DMS53 treated with DMSO at 0.1 percent for 48 hours (cell line): ENCODE results near the gene GALR2.
"Not testable (repeated sequence)": the region's sequence is repeated elsewhere in the genome, so short reads cannot be mapped to it uniquely, and the experiment has no call there.

Experiments
- DNase-seq: peaks from one replicate; lab custom pipeline; 2025; ENCODE audit not compliant: unreplicated experiment; lab: John Stamatoyannopoulos, UW

GALR2 gene

DNA sequence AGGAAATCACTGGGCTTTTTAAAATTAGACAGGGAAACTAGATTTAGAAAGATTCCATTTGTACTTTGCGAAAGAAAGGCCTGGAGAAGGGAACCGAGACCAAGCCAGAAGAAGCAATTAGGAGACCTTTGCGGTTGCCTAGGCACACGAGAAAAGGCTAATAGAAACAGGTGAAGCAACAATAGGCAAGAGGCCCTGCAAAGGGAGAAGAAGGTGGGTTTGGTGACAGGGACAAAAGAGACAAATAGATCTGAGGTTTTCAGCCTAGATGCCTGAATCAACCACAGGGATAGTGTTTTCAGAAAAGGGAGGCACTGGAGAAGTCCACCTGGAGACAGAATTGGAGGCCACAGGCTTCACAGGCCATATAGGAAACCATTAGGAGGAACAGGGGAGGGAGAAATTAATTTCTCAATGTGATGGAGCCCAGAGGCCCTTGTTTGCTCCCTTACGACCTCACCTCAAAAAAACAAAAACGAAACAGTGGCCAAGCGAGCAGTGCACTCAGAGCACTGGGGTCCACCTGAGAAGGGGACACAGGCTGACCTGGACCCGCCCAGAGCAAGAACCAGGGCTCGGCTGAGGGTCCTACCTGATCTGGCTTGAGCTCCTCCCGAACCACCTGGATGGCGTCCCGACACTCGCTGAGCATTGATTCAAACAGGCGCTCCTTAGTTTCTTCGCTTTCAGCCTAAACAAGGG is 24.6 kb upstream of the GALR2 start:
- DNase-seq: no peak

DNA sequence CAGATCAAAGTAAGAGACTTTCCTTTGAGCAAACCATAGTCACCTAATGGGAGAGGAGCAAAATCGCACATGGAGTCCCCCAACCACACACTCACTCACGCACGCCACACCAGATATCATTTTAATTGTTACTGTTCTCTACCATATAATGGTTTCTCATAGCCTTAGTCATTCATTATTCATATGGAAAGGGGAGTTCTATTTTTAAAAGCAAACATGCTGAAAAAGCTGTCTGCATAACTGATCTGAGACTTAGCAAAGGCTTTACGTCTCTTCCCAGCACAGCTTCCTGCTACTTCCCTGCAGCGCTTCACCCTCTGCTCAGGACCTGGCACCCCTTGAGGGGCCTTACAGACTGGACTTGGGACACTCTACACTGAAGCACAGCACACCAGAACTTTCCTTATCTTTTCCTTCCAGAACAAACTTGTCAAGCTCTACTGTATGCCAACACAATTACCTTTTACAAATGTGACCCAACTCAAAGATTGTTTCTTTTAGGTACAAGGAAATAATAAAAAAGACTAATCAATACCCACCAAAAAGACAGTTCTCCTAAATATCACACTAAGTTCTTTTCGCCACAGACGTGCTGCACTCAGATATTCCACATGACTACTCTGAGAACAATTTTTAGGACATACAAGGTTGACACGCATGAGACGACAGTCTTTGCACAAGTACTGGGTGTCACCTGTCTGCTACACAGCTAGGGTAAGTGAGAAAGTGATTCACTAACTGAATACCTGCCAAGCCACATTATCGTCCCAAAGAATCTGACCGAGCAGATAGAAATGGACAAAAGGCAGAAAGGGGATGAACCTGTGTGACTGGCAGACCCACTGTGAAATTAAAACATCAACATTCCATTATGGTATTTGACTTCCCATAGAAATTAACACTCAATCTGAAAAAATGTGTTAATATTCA is 23.8 kb upstream of the GALR2 start:
- DNase-seq: no peak

DNA sequence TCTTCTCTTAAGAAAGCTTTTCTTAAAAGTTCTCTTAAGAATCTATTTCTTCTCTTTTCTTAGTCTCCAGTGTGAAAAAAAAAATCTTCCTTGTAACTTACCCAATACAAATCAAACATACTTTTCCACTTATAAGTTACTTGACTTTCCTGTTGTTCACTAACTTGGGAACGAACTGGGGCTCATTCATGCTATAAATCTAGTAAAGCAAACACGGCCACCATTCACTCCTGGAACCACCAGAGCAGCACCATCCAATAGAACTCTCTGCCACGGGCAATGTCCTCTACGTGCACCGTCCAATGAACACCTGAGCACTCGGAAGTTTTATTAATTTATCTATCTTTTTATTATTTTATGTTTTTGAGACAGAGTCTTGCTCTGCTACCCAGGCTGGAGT is 23.0 kb upstream of the GALR2 start:
- DNase-seq: no peak

DNA sequence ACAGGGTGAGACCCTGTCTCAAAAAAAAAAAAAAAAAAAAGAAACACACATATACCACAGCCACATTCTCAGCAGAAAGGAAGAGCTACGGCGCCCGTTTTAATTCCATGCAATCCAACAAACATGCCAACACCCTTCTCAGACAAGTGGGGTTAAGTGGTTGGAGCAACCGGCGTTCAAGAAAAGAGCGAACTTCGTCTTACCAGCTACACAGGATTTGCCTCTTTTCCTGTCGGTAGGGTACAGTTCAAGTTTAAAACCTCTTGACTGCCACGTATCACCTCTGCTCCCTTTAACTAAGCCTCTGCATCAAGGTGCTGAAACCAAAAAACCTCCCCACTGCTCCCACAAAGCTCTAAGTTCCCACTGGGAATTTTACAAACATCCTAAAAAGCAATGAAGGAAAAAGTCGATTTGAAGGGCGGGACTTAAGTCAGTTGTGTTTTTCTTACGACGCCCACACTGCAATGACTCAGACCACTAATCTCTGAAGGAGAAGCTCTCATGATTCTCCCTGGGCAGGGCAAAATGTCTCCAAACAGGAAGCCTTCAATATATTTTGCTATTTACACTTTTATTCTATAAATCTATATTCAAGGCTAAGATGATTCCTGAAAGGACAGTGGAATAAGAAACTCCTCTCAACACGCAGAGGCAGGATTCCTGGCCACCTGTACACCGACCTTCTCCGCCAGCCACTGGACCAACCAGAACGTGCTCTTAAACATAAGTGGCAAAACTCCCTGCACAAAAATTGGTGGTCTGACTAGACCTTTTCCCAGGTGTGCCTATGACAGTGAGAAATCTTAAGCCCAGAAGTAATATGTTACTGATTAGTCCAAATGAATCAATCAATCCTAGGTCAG is 21.1 kb upstream of the GALR2 start:
- DNase-seq: no peak

DNA sequence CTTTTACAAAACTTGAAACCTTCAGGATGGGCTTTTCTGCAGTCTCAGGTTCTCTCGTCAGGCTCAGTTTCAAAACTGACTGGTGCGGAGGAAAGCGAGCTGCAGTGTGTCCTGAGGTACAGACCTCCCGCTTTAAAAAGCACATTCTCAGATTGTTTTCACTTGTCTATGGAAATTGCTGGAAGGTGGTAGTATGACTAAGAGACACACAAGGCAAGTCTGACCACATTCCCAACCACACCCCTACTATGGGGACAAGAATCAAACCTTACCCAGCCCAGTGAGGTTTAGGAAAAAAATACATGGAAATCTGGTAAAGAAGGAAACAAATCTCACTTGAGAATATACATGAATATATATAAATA is 20.5 kb upstream of the GALR2 start:
- DNase-seq: no peak

DNA sequence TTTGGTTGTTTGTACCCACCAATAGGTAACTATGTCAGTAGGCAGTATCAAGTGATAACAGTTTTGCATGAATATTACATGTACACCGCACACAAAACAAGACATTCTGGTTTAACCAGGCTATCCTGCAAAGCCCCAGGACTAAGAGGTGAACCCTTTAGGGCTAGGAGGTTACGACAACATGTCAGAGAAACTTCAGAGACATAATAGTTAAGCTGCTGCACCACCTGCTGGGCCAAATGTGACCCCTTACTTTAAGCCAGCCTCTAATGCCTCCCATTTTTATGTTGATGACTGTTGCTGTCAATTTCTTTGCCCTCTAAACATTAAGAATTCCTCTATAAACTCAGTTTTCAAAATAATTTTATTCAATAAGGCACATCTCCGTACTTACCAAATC is 17.7 kb upstream of the GALR2 start:
- no peak for DNase-seq

DNA sequence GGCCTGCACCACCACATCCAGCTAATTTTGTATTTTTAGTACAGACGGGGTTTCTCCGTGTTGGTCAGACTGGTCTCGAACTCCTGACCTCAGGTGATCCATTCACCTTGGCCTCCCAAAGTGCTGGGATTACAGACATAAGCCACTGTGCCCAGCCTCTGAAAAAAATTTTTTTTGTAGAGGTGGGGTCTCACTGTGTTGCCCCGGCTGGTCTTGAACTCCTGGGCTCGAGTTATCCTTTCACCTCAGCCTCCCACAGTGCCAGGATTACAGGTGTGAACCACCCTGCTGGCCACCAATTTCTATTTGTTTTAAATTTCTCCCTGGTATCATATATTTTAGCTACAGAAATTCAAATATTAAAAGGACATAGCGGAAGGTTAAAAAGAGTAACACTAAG is 16.3 kb upstream of the GALR2 start:
- DNase-seq: not testable (repeated sequence)

DNA sequence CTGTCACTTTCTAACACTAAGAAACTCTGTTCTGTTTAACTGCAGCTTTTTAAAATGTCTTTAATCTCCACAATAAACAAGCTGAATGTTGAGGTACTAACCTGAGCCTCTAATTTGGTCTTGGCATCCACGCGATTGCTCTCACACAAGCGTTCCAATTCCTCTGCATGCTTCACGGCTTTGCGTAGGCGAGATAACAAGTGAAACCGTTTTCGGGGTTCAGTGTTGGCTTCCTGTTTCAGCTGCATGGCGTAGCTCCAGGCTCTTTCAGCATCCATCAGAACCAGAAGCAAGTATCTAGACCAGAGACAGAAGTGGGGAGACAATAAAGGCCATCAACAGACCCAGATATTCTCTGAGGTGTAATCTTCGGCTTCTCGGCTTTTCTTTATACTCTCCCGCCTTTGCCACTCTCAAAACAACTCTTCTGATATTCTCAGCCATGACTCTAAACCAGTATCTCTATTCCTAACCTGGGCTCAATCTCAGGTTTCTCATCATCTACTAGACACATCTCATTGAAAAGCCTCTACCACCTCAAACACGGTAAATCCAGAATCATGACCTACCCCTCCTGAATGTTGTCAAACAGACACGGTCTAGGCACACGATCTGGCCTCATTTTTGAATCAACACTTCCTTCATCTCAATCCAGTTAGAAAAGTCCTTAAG is 10.6 kb upstream of the GALR2 start:
- DNase-seq: no peak

DNA sequence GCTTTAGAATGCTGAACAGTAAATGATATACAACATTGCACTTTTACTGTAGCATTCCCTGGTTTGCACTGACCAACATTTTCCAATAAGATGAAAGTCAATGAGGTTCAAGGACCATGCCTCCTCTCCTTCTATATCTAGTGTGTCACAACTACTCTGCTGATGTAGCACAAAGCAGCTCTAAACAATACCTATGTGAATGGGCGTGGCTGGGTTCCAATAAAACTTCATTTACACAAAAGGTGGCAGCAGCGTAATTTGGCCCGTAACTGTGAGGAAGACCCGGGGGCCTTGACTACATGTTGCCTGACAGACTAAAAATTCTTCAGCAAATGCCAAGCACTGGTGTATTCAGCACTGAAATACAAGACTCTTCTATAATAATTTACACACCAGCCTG is 8.8 kb upstream of the GALR2 start:
- no peak for DNase-seq

DNA sequence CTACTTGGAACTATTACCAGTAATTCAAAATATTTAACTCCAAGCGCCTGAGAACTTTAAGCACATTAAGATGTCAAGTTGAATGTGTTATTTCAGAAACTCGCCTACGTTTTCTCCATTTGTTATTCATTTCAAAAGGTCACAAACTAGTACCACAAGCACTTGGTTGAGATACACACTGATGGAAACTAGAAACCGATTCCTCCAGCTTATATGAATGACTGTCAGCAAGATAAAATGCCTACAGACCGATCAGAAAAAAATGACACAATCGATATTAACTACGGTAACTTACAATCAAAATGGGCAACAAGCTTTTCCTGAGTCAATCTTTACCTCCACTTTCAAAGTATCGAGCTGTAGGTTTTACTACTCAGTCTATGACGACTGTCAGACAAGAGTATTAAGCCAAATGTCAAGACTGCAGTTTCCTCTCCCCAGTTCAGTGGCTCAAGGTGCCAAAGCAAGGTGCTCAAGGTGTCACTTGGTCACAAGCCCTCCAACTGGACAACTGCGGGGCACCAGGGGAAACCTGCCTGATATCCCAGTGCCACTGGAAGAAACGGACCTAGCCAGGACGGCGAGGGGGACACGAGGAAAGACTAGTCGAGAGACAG is 2.9 kb upstream of the GALR2 start:
- no peak for DNase-seq

DNA sequence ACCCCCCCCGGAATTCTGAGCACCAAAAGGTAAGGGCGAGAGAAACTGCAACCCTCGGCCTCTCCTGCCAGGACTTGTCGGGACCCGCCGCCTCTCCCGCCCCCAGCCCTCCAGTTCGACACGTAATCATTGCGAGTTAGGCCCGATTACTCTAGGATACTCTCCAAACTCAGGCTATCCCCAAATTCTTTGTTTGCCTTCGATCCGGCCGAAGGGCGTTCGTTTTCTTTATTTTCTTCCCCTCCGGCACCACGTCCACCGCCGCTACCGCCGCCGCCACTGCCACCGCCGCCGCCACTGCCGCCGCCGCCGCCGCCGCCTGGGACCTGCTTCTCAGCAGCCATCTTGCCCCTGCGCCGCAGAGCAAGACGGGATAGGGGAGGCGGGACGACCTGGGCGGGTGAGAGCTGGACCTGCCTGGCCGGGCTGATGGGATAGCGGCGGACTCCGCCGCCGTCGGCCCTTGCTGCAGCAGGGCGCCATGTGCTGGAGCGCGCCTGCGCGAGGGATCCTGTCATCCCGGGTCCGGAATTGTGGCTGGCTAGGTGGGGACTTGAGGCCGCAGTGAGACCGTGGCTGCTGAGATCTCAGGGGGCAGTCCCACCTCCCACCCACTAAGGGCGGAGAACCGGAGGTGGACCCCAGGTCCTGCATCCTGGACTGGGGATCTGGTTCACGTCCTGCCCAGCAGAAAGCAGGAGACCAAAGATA is 2.3 kb upstream of the GALR2 start, which contains the start of gene SRP68:
TSS of gene SRP68 (minus strand) at position 370 of the 711 bp plus-strand sequence. CDS start at position 344, 26 bp downstream.
- peak; percentile 89 for DNase-seq

DNA sequence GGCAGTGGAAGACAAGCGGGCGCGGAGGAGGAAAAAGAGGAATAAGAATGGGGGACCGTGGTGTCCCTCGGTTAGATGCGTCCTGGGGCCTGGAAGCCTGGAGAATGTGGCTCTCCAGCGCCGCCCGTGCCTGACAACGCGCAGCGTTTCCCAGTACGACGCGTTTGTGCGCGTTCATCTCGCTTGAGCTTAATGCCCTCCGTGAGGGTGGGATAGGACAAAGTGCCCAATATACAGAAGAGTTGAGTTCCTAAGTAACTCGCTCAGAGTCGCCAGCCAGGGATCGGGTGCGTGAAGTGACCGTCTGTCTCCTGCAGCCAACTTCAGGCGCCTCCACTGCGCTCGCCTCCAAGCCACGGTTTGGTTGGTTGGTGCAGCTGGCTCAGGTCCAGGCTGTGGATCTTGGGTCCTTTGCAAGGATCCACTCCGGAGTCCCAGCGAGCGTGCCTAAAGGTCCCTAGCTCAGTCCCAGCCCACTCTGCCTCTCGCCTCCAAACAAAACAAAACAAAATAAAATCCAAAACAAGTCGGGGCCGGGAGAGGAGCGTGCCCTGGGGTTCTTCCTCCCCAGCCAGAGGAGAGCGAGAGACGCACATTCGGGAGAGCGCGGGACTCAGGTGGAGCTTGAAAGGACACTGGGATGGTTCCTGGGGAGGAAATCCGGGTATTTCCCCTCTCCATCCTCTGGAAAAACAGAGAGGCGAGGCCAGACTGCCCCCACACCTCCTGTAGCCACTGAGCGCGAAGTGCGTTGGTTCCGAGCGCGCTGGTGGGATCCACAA is 974 bp downstream of the GALR2 start:
- peak; percentile 64 for DNase-seq

DNA sequence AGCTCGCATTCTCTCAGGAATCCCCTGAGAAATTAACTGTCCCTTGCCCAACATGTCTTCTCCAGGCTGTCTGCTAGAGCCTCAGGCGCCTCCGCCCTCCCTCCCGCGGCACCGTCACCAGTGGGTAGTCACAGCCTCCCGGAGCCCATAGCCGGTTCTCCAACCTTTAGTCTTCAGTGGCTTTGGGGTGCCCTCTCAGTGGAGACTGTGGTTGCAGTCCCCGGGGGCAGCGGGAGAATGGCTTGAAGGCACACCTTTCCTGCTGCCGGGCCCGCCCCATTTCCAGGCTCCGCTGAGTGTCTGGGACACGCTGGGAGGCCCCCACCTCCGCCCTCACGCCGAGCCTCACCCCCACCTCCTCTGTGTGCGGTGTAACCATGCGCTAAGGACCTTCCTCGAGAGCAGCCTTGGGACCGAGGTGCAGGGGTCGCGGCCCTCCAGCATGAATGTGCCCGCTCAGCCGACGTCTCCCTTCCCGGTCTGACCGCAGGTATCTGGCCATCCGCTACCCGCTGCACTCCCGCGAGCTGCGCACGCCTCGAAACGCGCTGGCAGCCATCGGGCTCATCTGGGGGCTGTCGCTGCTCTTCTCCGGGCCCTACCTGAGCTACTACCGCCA is 1.7 kb downstream of the GALR2 start:
- DNase-seq: peak; percentile 61

DNA sequence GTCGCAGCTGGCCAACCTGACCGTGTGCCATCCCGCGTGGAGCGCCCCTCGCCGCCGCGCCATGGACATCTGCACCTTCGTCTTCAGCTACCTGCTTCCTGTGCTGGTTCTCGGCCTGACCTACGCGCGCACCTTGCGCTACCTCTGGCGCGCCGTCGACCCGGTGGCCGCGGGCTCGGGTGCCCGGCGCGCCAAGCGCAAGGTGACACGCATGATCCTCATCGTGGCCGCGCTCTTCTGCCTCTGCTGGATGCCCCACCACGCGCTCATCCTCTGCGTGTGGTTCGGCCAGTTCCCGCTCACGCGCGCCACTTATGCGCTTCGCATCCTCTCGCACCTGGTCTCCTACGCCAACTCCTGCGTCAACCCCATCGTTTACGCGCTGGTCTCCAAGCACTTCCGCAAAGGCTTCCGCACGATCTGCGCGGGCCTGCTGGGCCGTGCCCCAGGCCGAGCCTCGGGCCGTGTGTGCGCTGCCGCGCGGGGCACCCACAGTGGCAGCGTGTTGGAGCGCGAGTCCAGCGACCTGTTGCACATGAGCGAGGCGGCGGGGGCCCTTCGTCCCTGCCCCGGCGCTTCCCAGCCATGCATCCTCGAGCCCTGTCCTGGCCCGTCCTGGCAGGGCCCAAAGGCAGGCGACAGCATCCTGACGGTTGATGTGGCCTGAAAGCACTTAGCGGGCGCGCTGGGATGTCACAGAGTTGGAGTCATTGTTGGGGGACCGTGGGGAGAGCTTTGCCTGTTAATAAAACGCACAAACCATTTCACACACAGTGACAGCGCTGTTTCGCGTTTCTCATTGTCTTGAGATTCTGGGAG is 2.4 kb downstream of the GALR2 start:
- peak; percentile 70 for DNase-seq

DNA sequence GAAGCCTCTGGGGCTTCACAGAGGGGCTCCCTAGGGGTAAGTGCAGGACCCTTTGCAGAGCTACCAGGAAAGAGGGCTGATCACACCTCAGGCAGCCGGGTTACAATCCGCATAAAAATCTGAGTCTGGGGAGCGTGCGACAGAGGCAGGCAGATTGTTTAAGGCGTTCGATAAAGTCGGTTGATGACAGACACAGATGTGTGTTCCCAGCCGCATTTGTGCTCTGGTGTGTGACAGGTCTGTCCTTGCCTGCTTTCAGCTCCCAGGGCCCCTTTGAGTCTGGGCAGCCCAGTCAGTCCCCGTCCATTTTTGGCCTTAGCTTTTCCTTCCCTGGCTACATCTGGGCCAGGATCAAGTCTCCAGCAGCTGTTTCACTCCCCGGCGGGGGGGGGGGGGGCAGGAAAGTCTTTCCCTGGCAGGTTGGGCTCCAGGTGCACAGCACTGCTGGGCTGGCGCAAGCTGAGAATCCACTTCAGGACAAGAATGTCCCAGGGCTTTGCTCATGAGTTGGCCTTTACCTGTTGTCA is 3.1 kb downstream of the GALR2 start:
- peak; percentile 61 for DNase-seq

DNA sequence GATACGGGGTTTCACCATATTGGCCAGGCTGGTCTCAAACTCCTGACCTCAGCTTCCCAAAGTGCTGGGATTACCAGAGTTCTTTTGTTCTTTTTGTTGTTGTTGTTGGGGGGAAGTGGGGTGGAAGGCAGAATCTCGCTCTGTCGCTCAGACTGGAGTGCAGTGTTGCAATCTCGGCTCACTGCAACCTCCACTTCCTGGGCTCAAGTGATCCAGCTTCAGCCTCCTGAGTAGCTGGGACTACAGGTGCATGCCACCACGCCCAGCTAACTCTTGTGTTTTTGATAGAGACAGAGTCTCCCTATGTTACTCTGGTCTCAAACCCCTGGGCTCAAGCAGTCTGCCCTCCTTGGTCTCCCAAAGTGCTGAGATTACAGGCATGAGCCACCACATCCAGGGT is 3.8 kb downstream of the GALR2 start:
- not testable (repeated sequence) for DNase-seq

DNA sequence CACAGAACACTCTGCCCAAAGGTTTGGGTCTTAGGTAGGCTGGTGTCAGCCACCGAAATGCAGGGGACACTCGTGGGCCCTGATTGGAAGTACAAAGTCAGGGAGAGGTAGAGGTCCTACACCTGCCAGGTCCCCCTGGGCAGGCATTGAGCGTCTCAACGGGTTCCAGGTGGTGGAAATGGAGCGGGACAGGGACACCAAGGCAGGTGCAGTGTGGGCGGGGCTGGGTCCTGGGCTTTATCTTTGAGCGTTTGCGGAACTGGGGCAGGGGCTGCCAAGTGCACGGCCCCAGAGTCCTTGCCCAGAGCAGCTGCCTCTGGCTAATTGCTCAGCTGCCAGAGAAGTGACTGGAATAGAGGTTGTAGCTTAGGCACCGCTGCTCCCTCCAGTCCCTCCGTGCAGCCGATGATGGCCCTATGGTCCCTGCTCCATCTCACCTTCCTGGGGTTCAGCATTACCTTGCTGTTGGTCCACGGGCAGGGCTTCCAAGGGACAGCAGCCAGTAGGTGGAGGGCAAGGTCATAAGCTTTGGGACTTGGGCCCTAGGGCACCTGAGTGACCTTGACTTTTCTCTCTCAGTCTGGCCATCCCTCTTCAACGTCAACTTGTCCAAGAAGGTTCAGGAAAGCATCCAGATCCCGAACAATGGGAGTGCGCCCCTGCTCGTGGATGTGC is 4.4 kb downstream of the GALR2 start, which contains the start of gene ZACN:
TSS of gene ZACN (plus strand) at position 323 of the 675 bp plus-strand sequence. CDS start at position 406, 83 bp downstream.
- DNase-seq: peak; percentile 82
